ENCODE results near the gene ZNF568. TPM values are rescaled to one million over a fixed set of nuclear protein-coding genes. Genes with fewer than 3 reads are reported as not detected.
A peak's percentile ranks its signal among the peaks of the same experiment; 100 is the strongest.

The ZNF568 gene
- total RNA-seq (2014; rRNA removed; shearing (Covaris generic)): 0.13 and 0.15 TPM in 2 replicates
- 0.11 TPM in 1 of 2 replicates, not detected in the other for total RNA-seq (2022)
- percentile 17 among the genes with signal in this experiment for Bru-seq, nascent RNA
- percentile 16 among the genes with signal in this experiment for BruChase-seq, experiment 1, labeled RNA remaining after a 6-hour chase
- BruChase-seq, experiment 2, labeled RNA remaining after a 2-hour chase: percentile 15 among the genes with signal in this experiment
- long read RNA-seq: 0 reads

- Histone ChIP-seq H3K9me3 (ENCODE audit: low read length) (peaks cover 13% of the 10 kb centered on the region; the same call in 1 of the 2 replicates), H4K20me1 (ENCODE audit: insufficient read depth, low read length) (no peaks in the 10 kb centered on the region), H3K36me3 (ENCODE audit: insufficient read depth, low read length) (no peaks in the 10 kb centered on the region), H2AFZ (ENCODE audit: low read length) (no peak within 1 kb of the TSS), H3K4me2 (ENCODE audit: low read length) (no peak within 1 kb of the TSS), H3K4me3 (ENCODE audit: low read depth, low read length, poor library complexity, severe bottlenecking) (no peak within 1 kb of the TSS), H3K4me1 (ENCODE audit: insufficient read depth, low read length, poor library complexity, severe bottlenecking) (no peaks in the 10 kb centered on the region), H3K27ac (ENCODE audit: low read depth, low read length, poor library complexity, severe bottlenecking) (no peak within 1 kb of the TSS), H3K9me2 (ENCODE audit: insufficient read depth, low read length) (no peaks in the 10 kb centered on the region), H3K79me2 (ENCODE audit: insufficient read depth, low read depth, low read length) (no peaks in the 10 kb centered on the region)
- intact Hi-C loops (cut with micrococcal nuclease; ENCODE audit: unreplicated experiment): no loop called here
- no peak for DNase-seq (ENCODE audit: low spot score)
- ChIA-PET POLR2A (no interaction called here), CTCF (ENCODE audit: unreplicated experiment) (no interaction called here)
- TF ChIP-seq EZH2phosphoT487 (IDR thresholded peaks at IDR 0.05; ENCODE audit: borderline replicate concordance, low read depth, low read length): no peak
- TF ChIP-seq, protein P1, sequence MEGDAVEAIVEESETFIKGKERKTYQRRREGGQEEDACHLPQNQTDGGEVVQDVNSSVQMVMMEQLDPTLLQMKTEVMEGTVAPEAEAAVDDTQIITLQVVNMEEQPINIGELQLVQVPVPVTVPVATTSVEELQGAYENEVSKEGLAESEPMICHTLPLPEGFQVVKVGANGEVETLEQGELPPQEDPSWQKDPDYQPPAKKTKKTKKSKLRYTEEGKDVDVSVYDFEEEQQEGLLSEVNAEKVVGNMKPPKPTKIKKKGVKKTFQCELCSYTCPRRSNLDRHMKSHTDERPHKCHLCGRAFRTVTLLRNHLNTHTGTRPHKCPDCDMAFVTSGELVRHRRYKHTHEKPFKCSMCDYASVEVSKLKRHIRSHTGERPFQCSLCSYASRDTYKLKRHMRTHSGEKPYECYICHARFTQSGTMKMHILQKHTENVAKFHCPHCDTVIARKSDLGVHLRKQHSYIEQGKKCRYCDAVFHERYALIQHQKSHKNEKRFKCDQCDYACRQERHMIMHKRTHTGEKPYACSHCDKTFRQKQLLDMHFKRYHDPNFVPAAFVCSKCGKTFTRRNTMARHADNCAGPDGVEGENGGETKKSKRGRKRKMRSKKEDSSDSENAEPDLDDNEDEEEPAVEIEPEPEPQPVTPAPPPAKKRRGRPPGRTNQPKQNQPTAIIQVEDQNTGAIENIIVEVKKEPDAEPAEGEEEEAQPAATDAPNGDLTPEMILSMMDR (conservative IDR thresholded peaks at IDR 0.05; ENCODE audit: low read length): no peak
- no TSS peak for BruUV-seq (replicated peaks)
Measured at GRCh38 chr19:36915992-36916830, at the start of gene ZNF568, which contains the start of gene ZNF829. TSS of gene ZNF568 (plus strand) at chr19:36916332. CDS start at chr19:36922771, 6,439 bp downstream. TSS of gene ZNF829 (minus strand) at chr19:36916291. CDS start at chr19:36915167, 1,124 bp downstream.

GRCh38 chr19:36876993-36877938 lies 38.9 kb upstream of the ZNF568 start:
- H3K9me2 ChIP-seq (ENCODE audit: insufficient read depth, low read length): no peaks in the 10 kb centered on the region
- H4K20me1 ChIP-seq (ENCODE audit: insufficient read depth, low read length): no peaks in the 10 kb centered on the region
- no peaks in the 10 kb centered on the region for H3K79me2 ChIP-seq (ENCODE audit: insufficient read depth, low read depth, low read length)
- ChIA-PET CTCF (ENCODE audit: unreplicated experiment) (no interaction called here), POLR2A (no interaction called here)
- intact Hi-C loops (cut with micrococcal nuclease; ENCODE audit: unreplicated experiment): no loop called here
- no peak for DNase-seq (ENCODE audit: low spot score)
- H2AFZ ChIP-seq (ENCODE audit: low read length): no peak overlapping the region
- H3K27ac ChIP-seq (ENCODE audit: low read depth, low read length, poor library complexity, severe bottlenecking): no peak overlapping the region
- H3K4me3 ChIP-seq (ENCODE audit: low read depth, low read length, poor library complexity, severe bottlenecking): no peak overlapping the region
- no peaks in the 10 kb centered on the region for H3K4me1 ChIP-seq (ENCODE audit: insufficient read depth, low read length, poor library complexity, severe bottlenecking)
- H3K36me3 ChIP-seq (ENCODE audit: insufficient read depth, low read length): peaks cover 14% of the 10 kb centered on the region
- TF ChIP-seq EZH2phosphoT487 (IDR thresholded peaks at IDR 0.05; ENCODE audit: borderline replicate concordance, low read depth, low read length): no peak
- TF ChIP-seq, protein P1 (conservative IDR thresholded peaks at IDR 0.05; ENCODE audit: low read length): no peak
- H3K9me3 ChIP-seq (ENCODE audit: low read length): peaks cover 34% of the 10 kb centered on the region
- no TSS peak for BruUV-seq (replicated peaks)
- no peak overlapping the region for H3K4me2 ChIP-seq (ENCODE audit: low read length)
